Fibroblast of lung (primary cell): ENCODE data around the gene MND1. TPM values are rescaled to one million over a fixed set of nuclear protein-coding genes. Genes with fewer than 3 reads are reported as not detected.
"Not testable (repeated sequence)": the region's sequence is repeated elsewhere in the genome, so short reads cannot be mapped to it uniquely, and the experiment has no call there.

Source experiments
- DNase-seq, 2 donors: peaks; one replicate each; pipeline versions ENCODE4 v3.0.0 to v3.0.0-alpha.2; 2010; ENCODE audit warnings: low read depth in 2 of 2
- H2AFZ ChIP-seq: 2 replicates; pipeline ENCODE4 v1.5.1; 2012; ENCODE audit warnings: low read length, control low read depth, inconsistent platforms
- H3K27ac ChIP-seq: 2 replicates; pipeline ENCODE4 v1.5.1; 2011; ENCODE audit warnings: low read length, control low read depth; ENCODE audit not compliant: insufficient read depth
- H3K27me3 ChIP-seq: 2 replicates; pipeline ENCODE4 v1.5.1; 2011; ENCODE audit warnings: mild to moderate bottlenecking, low read length; ENCODE audit not compliant: control insufficient read depth, insufficient read depth
- H3K36me3 ChIP-seq: 2 replicates; pipeline ENCODE4 v1.5.1; 2011; ENCODE audit warnings: low read length; ENCODE audit not compliant: control insufficient read depth, insufficient read depth
- H3K4me1 ChIP-seq: 2 replicates; pipeline ENCODE4 v1.5.1; 2011; ENCODE audit warnings: low read length; ENCODE audit not compliant: control insufficient read depth, insufficient read depth; ENCODE audit errors: extremely low read depth
- H3K4me2 ChIP-seq: 2 replicates; pipeline ENCODE4 v1.5.1; 2011; ENCODE audit warnings: low read length, control low read depth; ENCODE audit not compliant: insufficient read depth; ENCODE audit errors: extremely low read depth
- H3K4me3 ChIP-seq, 4 experiments: fragments of 200-600 bp in 1 of 4; sonication (generic) in 1 of 4; replicated peaks in 1 of 4; 2 replicates each; pipeline ENCODE4 v1.5.1; 2011 to 2016; ENCODE audit warnings: low read length in 4 of 4, low read depth in 3 of 4, mild to moderate bottlenecking in 3 of 4, control low read depth in 2 of 4, inconsistent platforms in 1 of 4, mixed read lengths in 1 of 4; ENCODE audit not compliant: insufficient read depth in 1 of 4; ENCODE audit errors: control extremely low read depth in 1 of 4
- H3K79me2 ChIP-seq: 2 replicates; pipeline ENCODE4 v1.5.1; 2012; ENCODE audit warnings: mild to moderate bottlenecking, low read length, inconsistent platforms; ENCODE audit not compliant: control insufficient read depth, insufficient read depth
- H3K9ac ChIP-seq: 2 replicates; pipeline ENCODE4 v1.5.1; 2011; ENCODE audit warnings: mild to moderate bottlenecking, low read length, control low read depth; ENCODE audit not compliant: insufficient read depth
- H3K9me3 ChIP-seq: 2 replicates; pipeline ENCODE4 v1.5.1; 2012; ENCODE audit warnings: low read depth, low read length; ENCODE audit not compliant: control insufficient read depth, insufficient read depth
- H4K20me1 ChIP-seq: 2 replicates; pipeline ENCODE4 v1.5.1; 2011; ENCODE audit warnings: low read length; ENCODE audit not compliant: control insufficient read depth, insufficient read depth; ENCODE audit errors: extremely low read depth
- CTCF ChIP-seq, 2 donors: IDR thresholded peaks in 1 of 2; conservative IDR thresholded peaks in 1 of 2; 1 replicate in 1 of 2; 2 replicates in 1 of 2; pipeline ENCODE4 v1.5.1; 2011 to 2012; ENCODE audit warnings: low read length in 2 of 2, control low read depth in 1 of 2, inconsistent platforms in 1 of 2, low read depth in 1 of 2, mild to moderate bottlenecking in 1 of 2
- EZH2 ChIP-seq: IDR thresholded peaks from 2 replicates; pipeline ENCODE4 v1.5.1; 2012; ENCODE audit warnings: low read length, control low read depth, mild to moderate bottlenecking; ENCODE audit errors: missing control alignments
- polyA plus RNA-seq, 2 donors: library from polyadenylated mRNA; depleted of rRNA in 1 of 2; stranded (reverse) in 1 of 2; unstranded in 1 of 2; fragments of >200 nt; gene quantifications; 2 replicates each; pipeline ENCODE4 v1.2.1, GENCODE V29; 2011 to 2012; ENCODE audit warnings: missing spikeins in 1 of 2
- total RNA-seq: library from RNA; depleted of rRNA; stranded (reverse); fragments of >200 nt; gene quantifications from 2 replicates; pipeline ENCODE4 v1.2.1, GENCODE V29; 2014

MND1 gene
- total and polyA plus RNA-seq, 2 donors (not counting 1 experiment from before 2014, with no cell fraction given), result 2.2 to 5.8 TPM

- no peak overlapping the region for H2AFZ ChIP-seq
- no peak overlapping the region for H3K4me2 ChIP-seq
- no peaks in the 10 kb centered on the region for H4K20me1 ChIP-seq
- no peak overlapping the region for H3K9ac ChIP-seq
- no peaks in the 10 kb centered on the region for H3K27me3 ChIP-seq
- H3K79me2 ChIP-seq, result no peaks in the 10 kb centered on the region
- no peaks in the 10 kb centered on the region for H3K4me1 ChIP-seq
- no peak for DNase-seq
- no peak overlapping the region for H3K27ac ChIP-seq
- no peaks in the 10 kb centered on the region for H3K36me3 ChIP-seq
- no peaks in the 10 kb centered on the region for H3K9me3 ChIP-seq
- no peak for TF ChIP-seq CTCF (conservative IDR thresholded peaks at IDR 0.05 in 1 of 2, IDR thresholded peaks at IDR 0.05 in 1 of 2; ENCODE audit: low read depth in 1 of 2, low read length in 2 of 2)
- no peak for TF ChIP-seq EZH2
- no peak overlapping the region for H3K4me3 ChIP-seq
Measured at GRCh38 chr4:153458969-153459368, 114.5 kb downstream of the MND1 start.

GRCh38 chr4:153461549-153461948 lies 117.1 kb downstream of the MND1 start:
- not testable (repeated sequence) for H3K9ac ChIP-seq, H3K9me3 ChIP-seq, H3K36me3 ChIP-seq, H2AFZ ChIP-seq, H4K20me1 ChIP-seq, H3K4me1 ChIP-seq, H3K4me3 ChIP-seq, H3K4me2 ChIP-seq, H3K27me3 ChIP-seq, H3K79me2 ChIP-seq, H3K27ac ChIP-seq, DNase-seq

- Histone ChIP-seq H3K36me3 (no peaks in the 10 kb centered on the region), H3K79me2 (peaks cover 5% of the 10 kb centered on the region), H3K27me3 (no peaks in the 10 kb centered on the region), H3K9ac (no peak overlapping the region), H3K4me1 (peaks cover 4% of the 10 kb centered on the region), H3K9me3 (no peaks in the 10 kb centered on the region), H3K4me2 (no peak overlapping the region), H4K20me1 (no peaks in the 10 kb centered on the region), H2AFZ (no peak overlapping the region), H3K27ac (no peak overlapping the region), H3K4me3 (no peak overlapping the region)
- no peak for TF ChIP-seq EZH2
- DNase-seq, result peak in 1 of 2 donors; percentile 54
Measured at GRCh38 chr4:153464068-153464467, 119.6 kb downstream of the MND1 start.

Other genes with a start within 250 kb of the MND1 start
- 70.4 and 90.8 TPM in 2 replicates for gene TRIM2, start 140.2 kb upstream of the MND1 start, total RNA-seq
- 39.6 and 41.2 TPM in 2 replicates for gene TRIM2, start 140.2 kb upstream of the MND1 start, polyA plus RNA-seq
- gene TMEM131L, start 121.7 kb downstream of the MND1 start, total RNA-seq, result 7.2 and 15.0 TPM in 2 replicates
- gene TMEM131L, start 121.7 kb downstream of the MND1 start, polyA plus RNA-seq, result 7.7 and 12.5 TPM in 2 replicates